Esophagus muscularis mucosa (tissue), 4 donors: ENCODE measurements around the gene GLT6D1. TPM values are rescaled to one million over a fixed set of nuclear protein-coding genes. Genes with fewer than 3 reads are reported as not detected.

Experiments used
- DNase-seq: peaks from one replicate; pipeline ENCODE4 v3.0.0-alpha.2; 2017; ENCODE audit errors: extremely low spot score
- H3K27ac ChIP-seq, 4 donors: fragments of 200-600 bp; sonication (generic); replicated peaks in 1 of 4; 1 replicate in 3 of 4; 2 replicates in 1 of 4; pipeline ENCODE4 v1.5.1; 2016 to 2019; ENCODE audit warnings: mild to moderate bottlenecking in 1 of 4
- H3K27me3 ChIP-seq, 4 donors: fragments of 200-600 bp; sonication (generic); one replicate each; pipeline versions ENCODE4 v1.5.1 to v1.6.0; 2016 to 2019
- H3K36me3 ChIP-seq, 4 donors: fragments of 200-600 bp; sonication (generic); one replicate each; pipeline ENCODE4 v1.5.1; 2016 to 2019
- H3K4me1 ChIP-seq, 4 donors: fragments of 200-600 bp; sonication (generic); one replicate each; pipeline ENCODE4 v1.5.1; 2016 to 2019
- H3K4me3 ChIP-seq, 4 donors: fragments of 200-600 bp; sonication (generic); 1 replicate in 2 of 4; 2 replicates in 2 of 4; pipeline ENCODE4 v1.5.1; 2016 to 2019; ENCODE audit warnings: mild to moderate bottlenecking in 4 of 4, moderate library complexity in 1 of 4
- H3K9me3 ChIP-seq, 4 donors: fragments of 200-600 bp; sonication (generic); 1 replicate in 3 of 4; 2 replicates in 1 of 4; pipeline ENCODE4 v1.5.1; 2016 to 2019
- CTCF ChIP-seq, 3 experiments: fragments of 200-600 bp in 2 of 3; fragments of 450-650 bp in 1 of 3; sonication (generic) in 2 of 3; IDR thresholded peaks; one replicate each; pipeline ENCODE4 v1.5.1; 2017 to 2019; ENCODE audit warnings: antibody characterized with exemption in 3 of 3, mild to moderate bottlenecking in 2 of 3, moderate library complexity in 1 of 3
- EP300 ChIP-seq: sonication (generic); formaldehyde crosslinking; IDR thresholded peaks from one replicate; pipeline ENCODE4 v1.6.1; 2017; ENCODE audit warnings: antibody characterized with exemption
- POLR2A ChIP-seq: fragments of 450-650 bp; IDR thresholded peaks from one replicate; pipeline ENCODE4 v1.6.1; 2017; ENCODE audit warnings: antibody characterized with exemption, moderate library complexity, mild to moderate bottlenecking, low read depth
- POLR2AphosphoS5 ChIP-seq, 2 donors: sonication (generic); formaldehyde crosslinking; IDR thresholded peaks; one replicate each; pipeline ENCODE4 v1.6.1; 2017; ENCODE audit warnings: antibody characterized with exemption in 2 of 2
- WGBS: methylation state at CpG from one replicate; pipeline ENCODE4 v1.1.5; 2018; 5-methylcytosine and 5-hydroxymethylcytosine counted together
- intact Hi-C: fragments of 100-400 bp; cut with DNase I; formaldehyde crosslinking; loops from one replicate; pipeline ENCODE4 v1.15.1; 2023
- total RNA-seq, 4 donors: library from RNA; depleted of rRNA; stranded (reverse); fragments of >200 nt; gene quantifications; one replicate each; pipeline versions ENCODE4 v1.1.0 to v1.2.1, GENCODE V29; 2016

GLT6D1 gene
- total RNA-seq, 4 donors from 2014 or later: not detected

GRCh38 chr9:135609366-135609955 lies 29.9 kb downstream of the GLT6D1 start:
- intact Hi-C loops: loop anchor here (10.0 kb wide), 1 partner anchor 675 kb away; no protein-coding TSS in a partner anchor
- peaks cover 0 to 59% (median 0%) of the 10 kb centered on the region in 4 donors for H3K27me3 ChIP-seq

DNA sequence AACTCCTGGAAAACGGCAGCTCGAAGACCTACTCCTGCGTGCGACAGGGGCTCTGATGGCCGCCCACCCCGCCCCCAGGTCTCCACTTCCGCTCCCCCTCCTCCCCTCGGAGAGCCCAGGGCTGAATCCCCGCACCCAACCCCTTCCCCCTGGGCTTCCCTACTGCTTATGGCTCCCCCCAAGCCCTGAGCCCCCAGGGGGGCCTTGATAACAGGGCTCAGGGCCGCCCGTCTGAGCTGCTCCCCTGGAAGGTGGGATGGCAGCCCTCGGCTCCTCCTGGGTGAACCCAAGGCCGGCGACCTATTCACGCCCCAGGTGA lies 30.4 kb downstream of the GLT6D1 start:
- H3K4me3 ChIP-seq: no peak overlapping the region
- TF ChIP-seq EP300 (no peak), POLR2AphosphoS5 (IDR thresholded peaks at IDR 0.05) (no peak), POLR2A (no peak), CTCF (IDR thresholded peaks at IDR 0.05) (no peak)
- DNase-seq: peak; percentile 60

More at GRCh38 chr9:135609366-135609955, 29.9 kb downstream of the GLT6D1 start:
- WGBS: 76% methylated on average over 17 of the region's 17 CpGs
- no peaks in the 10 kb centered on the region for H3K36me3 ChIP-seq
- DNase-seq: peak; percentile 85
- no peak for TF ChIP-seq POLR2A
- no peak for TF ChIP-seq EP300
- TF ChIP-seq CTCF (IDR thresholded peaks at IDR 0.05): no peak
- TF ChIP-seq POLR2AphosphoS5 (IDR thresholded peaks at IDR 0.05): no peak
- no peaks in the 10 kb centered on the region for H3K9me3 ChIP-seq
- H3K4me1 ChIP-seq: peaks cover 0 to 6% (median 2%) of the 10 kb centered on the region in 4 donors
- H3K4me3 ChIP-seq: no peak overlapping the region
- no peak overlapping the region for H3K27ac ChIP-seq

DNA sequence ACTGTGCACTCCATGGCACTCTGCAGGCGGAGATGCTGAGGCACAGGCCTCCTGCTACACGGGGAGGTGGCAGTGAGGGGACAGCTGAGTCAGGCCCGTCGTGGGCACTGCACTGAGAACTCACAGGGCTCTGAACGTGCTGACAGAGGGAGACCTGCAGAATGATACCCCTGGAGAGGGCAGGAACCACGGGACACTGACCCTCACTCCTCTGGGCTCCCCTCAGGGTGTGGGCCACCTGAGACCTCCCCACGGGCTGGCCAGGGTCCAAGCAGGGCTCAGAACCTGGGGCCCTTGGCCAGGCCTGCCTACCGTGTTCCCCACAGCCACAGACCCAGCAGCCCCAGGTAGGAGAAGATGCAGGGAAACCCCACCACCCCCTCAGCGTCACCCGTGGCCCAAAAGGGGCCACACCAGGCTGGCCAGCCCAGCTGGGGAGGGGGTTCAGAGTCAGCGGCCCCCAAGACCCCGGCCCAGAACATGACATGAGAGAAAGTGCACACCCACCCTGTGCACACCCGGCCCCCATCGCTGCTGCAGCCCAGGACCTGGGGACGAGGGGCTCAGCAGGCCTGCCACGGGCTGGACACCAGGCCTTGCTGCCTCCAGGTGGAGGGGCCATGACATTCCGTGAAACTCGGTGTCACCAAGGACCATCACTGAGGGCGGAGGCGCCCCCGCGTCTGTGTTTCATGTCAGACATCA lies 30.9 kb downstream of the GLT6D1 start:
- 69% methylated on average over 7 of the region's 22 CpGs for WGBS
- Histone ChIP-seq H3K4me1 (peaks cover 0 to 6% (median 2%) of the 10 kb centered on the region in 4 donors), H3K27ac (no peak overlapping the region), H3K27me3 (peaks cover 0 to 57% (median 0%) of the 10 kb centered on the region in 4 donors), H3K4me3 (no peak overlapping the region), H3K36me3 (no peaks in the 10 kb centered on the region), H3K9me3 (no peaks in the 10 kb centered on the region)
- peak; percentile 75 for DNase-seq
- no peak for TF ChIP-seq POLR2AphosphoS5 (IDR thresholded peaks at IDR 0.05)
- TF ChIP-seq POLR2A: no peak
- TF ChIP-seq EP300: no peak
- TF ChIP-seq CTCF (IDR thresholded peaks at IDR 0.05): no peak
- intact Hi-C loops: loop anchor here (10.0 kb wide), 1 partner anchor 676 kb away; no protein-coding TSS in a partner anchor

More for the DNA sequence above, 30.4 kb downstream of the GLT6D1 start:
- intact Hi-C loops: loop anchor here (10.0 kb wide), 1 partner anchor 676 kb away; no protein-coding TSS in a partner anchor
- Histone ChIP-seq H3K9me3 (no peaks in the 10 kb centered on the region), H3K27ac (no peak overlapping the region), H3K36me3 (no peaks in the 10 kb centered on the region), H3K27me3 (peaks cover 0 to 58% (median 0%) of the 10 kb centered on the region in 4 donors), H3K4me1 (peaks cover 0 to 6% (median 2%) of the 10 kb centered on the region in 4 donors)
- 84% methylated on average over 5 of the region's 15 CpGs for whole genome bisulfite sequencing

- no peak overlapping the region for H3K4me3 ChIP-seq
- H3K27ac ChIP-seq: no peak overlapping the region
- H3K4me1 ChIP-seq: peaks cover 0 to 6% (median 2%) of the 10 kb centered on the region in 4 donors
- WGBS: 89% methylated on average over 5 of the region's 25 CpGs
- DNase-seq: peak; percentile 89
- no peaks in the 10 kb centered on the region for H3K36me3 ChIP-seq
- no peaks in the 10 kb centered on the region for H3K9me3 ChIP-seq
- TF ChIP-seq EP300: no peak
- TF ChIP-seq POLR2A: no peak
- no peak for TF ChIP-seq POLR2AphosphoS5 (IDR thresholded peaks at IDR 0.05)
- intact Hi-C loops: loop anchor here (10.0 kb wide), 1 partner anchor 677 kb away; no protein-coding TSS in a partner anchor
- peaks cover 0 to 57% (median 1%) of the 10 kb centered on the region in 4 donors for H3K27me3 ChIP-seq
These were observed 31.7 kb downstream of the GLT6D1 start for GRCh38 chr9:135607401-135608293.
